Measurements from ENCODE around the gene RBMS1.

- TF ChIP-seq USF2 (IDR thresholded peaks at IDR 0.05; ENCODE audit: low read depth, low read length) (no peak), POLR2A (IDR thresholded peaks at IDR 0.05; ENCODE audit: low read depth, low read length) (no peak), MXI1 (IDR thresholded peaks at IDR 0.05; ENCODE audit: borderline replicate concordance, low read depth, low read length) (no peak), CTCF (conservative IDR thresholded peaks at IDR 0.05; ENCODE audit: low read depth, low read length) (no peak), RAD21 (IDR thresholded peaks at IDR 0.05; ENCODE audit: low read length) (no peak), RCOR1 (IDR thresholded peaks at IDR 0.05; ENCODE audit: insufficient replicate concordance, low read length) (no peak), BHLHE40 (IDR thresholded peaks at IDR 0.05; ENCODE audit: low read depth, low read length) (no peak)
These were observed 33.3 kb downstream of the RBMS1 start for GRCh38 chr2:160460333-160460731.

All from IMR-90 (cell line).